Endothelial cell of hepatic sinusoid (primary cell): ENCODE measurements around the gene LSM7.

Experiments used
- in situ Hi-C: cut with HindIII; loops from 2 replicates; pipeline ENCODE4 v1.10.0; 2017; ENCODE audit warnings: low sequenced_read_pairs

Gene LSM7

GRCh38 chr19:2306281-2306806 lies 22.0 kb downstream of the LSM7 start:
- in situ Hi-C loops, result no loop called here

GRCh38 chr19:2305452-2306280 lies 22.7 kb downstream of the LSM7 start:
- in situ Hi-C loops, result no loop called here

- in situ Hi-C loops, result no loop called here
These were observed 25.1 kb downstream of the LSM7 start for GRCh38 chr19:2303211-2303798.

- in situ Hi-C loops, result no loop called here
These were observed 25.8 kb downstream of the LSM7 start for GRCh38 chr19:2302319-2303210.

- in situ Hi-C loops, result no loop called here
These were observed 27.9 kb downstream of the LSM7 start for GRCh38 chr19:2300533-2300932.

- in situ Hi-C loops, result no loop called here
These were observed 32.2 kb downstream of the LSM7 start for GRCh38 chr19:2296141-2296540.

- in situ Hi-C loops, result no loop called here
These were observed 33.6 kb downstream of the LSM7 start for GRCh38 chr19:2294687-2295335.

- in situ Hi-C loops, result no loop called here
These were observed 37.1 kb downstream of the LSM7 start for GRCh38 chr19:2291185-2291751.

GRCh38 chr19:2290441-2291184 lies 37.8 kb downstream of the LSM7 start:
- in situ Hi-C loops, result no loop called here

GRCh38 chr19:2289714-2290435 lies 38.5 kb downstream of the LSM7 start:
- in situ Hi-C loops, result no loop called here

GRCh38 chr19:2288818-2289713 lies 39.3 kb downstream of the LSM7 start:
- in situ Hi-C loops, result no loop called here

GRCh38 chr19:2288338-2288817 lies 40.0 kb downstream of the LSM7 start:
- in situ Hi-C loops, result no loop called here

- in situ Hi-C loops, result no loop called here
These were observed 40.6 kb downstream of the LSM7 start for GRCh38 chr19:2287585-2288337.

GRCh38 chr19:2286402-2287140 lies 41.8 kb downstream of the LSM7 start:
- in situ Hi-C loops, result no loop called here

GRCh38 chr19:2283835-2284507 lies 44.4 kb downstream of the LSM7 start:
- in situ Hi-C loops, result no loop called here

GRCh38 chr19:2282862-2283237 lies 45.5 kb downstream of the LSM7 start:
- in situ Hi-C loops, result no loop called here
